Ecto neural progenitor cell (in vitro differentiated cells): ENCODE data around the gene CCN2.
"Not testable (repeated sequence)": the region's sequence is repeated elsewhere in the genome, so short reads cannot be mapped to it uniquely, and the experiment has no call there.

ENCODE experiments used
- DNase-seq: peaks from one replicate; pipeline ENCODE4 v3.0.0-alpha.2; 2018; ENCODE audit warnings: low spot score

The CCN2 gene

GRCh38 chr6:131909408-131910218, 41.6 kb downstream of the CCN2 start:
- DNase-seq = peak; percentile 62

GRCh38 chr6:131908787-131909186, 42.4 kb downstream of the CCN2 start:
- not testable (repeated sequence) for DNase-seq

- DNase-seq = not testable (repeated sequence)
Observed at GRCh38 chr6:131903734-131904133, 47.4 kb downstream of the CCN2 start.

- DNase-seq = not testable (repeated sequence)
Observed at GRCh38 chr6:131901326-131901873, 49.8 kb downstream of the CCN2 start.

GRCh38 chr6:131900231-131900630, 50.9 kb downstream of the CCN2 start:
- no peak for DNase-seq

GRCh38 chr6:131898718-131899117, 52.5 kb downstream of the CCN2 start:
- DNase-seq = no peak
